Esophagus muscularis mucosa (tissue), 4 donors: ENCODE results near the gene SCUBE2.

Experiments used
- CTCF ChIP-seq, 3 experiments: fragments of 200-600 bp in 2 of 3; fragments of 450-650 bp in 1 of 3; sonication (generic) in 2 of 3; IDR thresholded peaks; one replicate each; pipeline ENCODE4 v1.5.1; 2017 to 2019; ENCODE audit warnings: antibody characterized with exemption in 3 of 3, mild to moderate bottlenecking in 2 of 3, moderate library complexity in 1 of 3
- EP300 ChIP-seq: sonication (generic); formaldehyde crosslinking; IDR thresholded peaks from one replicate; pipeline ENCODE4 v1.6.1; 2017; ENCODE audit warnings: antibody characterized with exemption
- POLR2A ChIP-seq: fragments of 450-650 bp; IDR thresholded peaks from one replicate; pipeline ENCODE4 v1.6.1; 2017; ENCODE audit warnings: antibody characterized with exemption, moderate library complexity, mild to moderate bottlenecking, low read depth
- POLR2AphosphoS5 ChIP-seq, 2 donors: sonication (generic); formaldehyde crosslinking; IDR thresholded peaks; one replicate each; pipeline ENCODE4 v1.6.1; 2017; ENCODE audit warnings: antibody characterized with exemption in 2 of 2

GRCh38 chr11:8997451-8997850 lies 93.9 kb downstream of the SCUBE2 start:
- TF ChIP-seq EP300 (no peak), CTCF (IDR thresholded peaks at IDR 0.05) (no peak), POLR2AphosphoS5 (IDR thresholded peaks at IDR 0.05) (no peak), POLR2A (no peak)
